Muscle layer of colon (tissue), 2 donors: ENCODE data around the gene GAN.
"Not testable (repeated sequence)": the region's sequence is repeated elsewhere in the genome, so short reads cannot be mapped to it uniquely, and the experiment has no call there.

Experiments used
- H3K27ac ChIP-seq: one replicate; pipeline ENCODE4 v1.7.0; 2013; ENCODE audit warnings: low read depth, mild to moderate bottlenecking, low read length, moderate library complexity
- H3K27me3 ChIP-seq, 2 donors: one replicate each; pipeline ENCODE4 v1.7.0; 2013; ENCODE audit warnings: low read length in 2 of 2, mild to moderate bottlenecking in 2 of 2; ENCODE audit not compliant: insufficient read depth in 2 of 2, control insufficient read depth in 1 of 2
- H3K36me3 ChIP-seq: one replicate; pipeline ENCODE4 v1.7.0; 2013; ENCODE audit warnings: mild to moderate bottlenecking, low read length; ENCODE audit not compliant: insufficient read depth
- H3K4me1 ChIP-seq: one replicate; pipeline ENCODE4 v1.7.0; 2013; ENCODE audit warnings: mild to moderate bottlenecking, low read length; ENCODE audit not compliant: insufficient read depth
- H3K4me3 ChIP-seq, 2 donors: one replicate each; pipeline ENCODE4 v1.7.0; 2013; ENCODE audit warnings: low read length in 2 of 2, low read depth in 1 of 2, mild to moderate bottlenecking in 1 of 2, moderate library complexity in 1 of 2
- H3K9ac ChIP-seq: one replicate; pipeline ENCODE4 v1.7.0; 2013; ENCODE audit warnings: low read length
- H3K9me3 ChIP-seq: one replicate; pipeline ENCODE4 v1.7.0; 2013; ENCODE audit warnings: mild to moderate bottlenecking, low read length
- donor health status: abdominal sarcoma.
- donor health status: Adenocarcinoma of cecum.

Gene GAN

DNA sequence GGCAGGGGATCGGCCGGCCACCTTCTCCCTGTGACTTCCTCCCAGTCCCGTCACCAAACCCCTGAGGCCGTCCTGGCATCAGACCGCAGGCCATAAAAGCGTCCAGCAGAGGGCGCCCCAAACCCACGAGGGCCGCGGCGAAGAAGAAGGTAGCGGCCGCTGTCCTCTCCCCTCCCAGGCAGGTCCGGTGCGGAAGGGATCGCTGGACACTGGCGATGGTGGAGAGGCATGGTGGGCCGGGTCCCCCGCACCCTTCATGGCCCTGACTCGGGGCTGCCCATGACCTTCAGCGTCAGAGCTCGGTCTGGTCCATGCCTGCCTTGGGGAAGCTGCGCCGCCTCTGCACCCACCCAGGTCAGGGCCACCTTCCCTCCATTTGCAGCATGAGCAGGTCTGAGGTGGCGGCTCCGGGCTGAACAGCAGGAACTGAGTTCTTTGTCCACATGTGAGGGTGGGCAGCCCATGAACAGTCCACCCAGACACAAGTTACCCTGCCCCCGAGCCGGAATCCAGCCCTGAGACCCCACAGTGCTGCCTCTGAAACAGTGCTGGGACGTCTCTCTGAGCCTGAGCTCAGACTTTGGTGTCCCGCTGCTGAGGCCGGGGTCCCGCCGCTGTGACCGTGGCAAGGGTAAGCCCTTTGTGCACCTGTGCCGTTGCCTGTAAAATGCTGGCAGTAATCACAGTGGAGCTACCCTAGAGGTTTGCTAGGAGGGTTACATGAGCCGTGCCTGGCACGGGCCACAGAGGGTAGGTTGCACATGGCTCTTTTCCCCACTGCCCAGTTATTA is 89.0 kb downstream of the GAN start:
- Histone ChIP-seq H3K27ac (no peak overlapping the region), H3K9me3 (no peaks in the 10 kb centered on the region), H3K4me1 (no peaks in the 10 kb centered on the region), H3K27me3 (no peaks in the 10 kb centered on the region), H3K4me3 (peak overlapping the region; percentile 24 to 49), H3K36me3 (no peaks in the 10 kb centered on the region), H3K9ac (no peak overlapping the region)

GRCh38 chr16:81405002-81405401 is 90.2 kb downstream of the GAN start:
- H3K4me3 ChIP-seq: not testable (repeated sequence)

DNA sequence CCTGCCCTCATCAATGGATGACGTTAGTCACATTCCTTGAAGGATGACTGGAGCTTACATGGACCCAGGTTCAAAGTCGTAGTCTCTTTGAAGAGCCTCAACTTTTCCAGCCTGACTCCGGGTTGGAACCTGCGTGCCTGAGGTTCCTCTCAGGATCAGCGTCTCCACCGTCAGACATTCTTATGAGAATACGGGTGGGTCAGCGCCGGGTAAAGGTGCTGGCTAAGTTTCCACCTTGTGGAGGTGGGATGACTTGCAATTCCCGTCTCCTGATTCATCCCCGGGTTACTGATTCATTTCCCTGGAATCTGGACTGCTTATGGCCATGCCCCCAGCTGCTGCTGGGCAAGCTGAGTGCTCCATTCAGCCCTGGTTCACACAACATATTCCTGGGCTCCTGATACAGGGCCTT is 90.9 kb downstream of the GAN start:
- Histone ChIP-seq H3K9me3 (no peaks in the 10 kb centered on the region), H3K36me3 (no peaks in the 10 kb centered on the region), H3K4me1 (no peaks in the 10 kb centered on the region), H3K4me3 (no peak overlapping the region), H3K27me3 (no peaks in the 10 kb centered on the region), H3K27ac (no peak overlapping the region), H3K9ac (no peak overlapping the region)

More at GRCh38 chr16:81405002-81405401, 90.2 kb downstream of the GAN start:
- H3K9me3 ChIP-seq, H3K36me3 ChIP-seq, H3K4me1 ChIP-seq, H3K9ac ChIP-seq, H3K27ac ChIP-seq, H3K27me3 ChIP-seq: not testable (repeated sequence)

DNA sequence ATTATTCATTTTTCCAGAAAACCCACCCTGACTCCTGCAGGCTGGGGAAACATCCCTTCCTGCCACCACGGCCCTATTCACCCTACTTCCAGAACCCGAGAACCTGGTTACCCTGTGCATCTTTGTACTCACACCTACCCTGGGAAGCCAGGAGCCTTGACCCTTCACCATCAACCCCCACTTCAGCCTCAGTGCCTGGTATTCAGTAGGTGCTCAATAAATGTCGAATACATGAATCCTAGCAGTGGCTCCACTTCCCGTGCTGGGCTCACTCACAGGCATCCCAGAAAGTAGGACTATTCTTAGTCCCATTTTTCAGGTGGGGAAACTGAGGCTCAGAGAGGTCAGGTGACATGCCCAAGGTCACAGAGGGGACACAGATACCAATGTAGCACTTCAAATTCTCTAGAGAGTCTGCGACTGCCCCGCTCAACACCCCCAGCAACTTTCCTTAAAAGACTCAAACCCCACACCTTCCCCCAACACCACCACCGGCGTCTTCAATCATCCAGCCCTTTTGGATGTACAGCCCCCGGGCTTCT is 93.7 kb downstream of the GAN start:
- H3K9me3 ChIP-seq: no peaks in the 10 kb centered on the region
- no peak overlapping the region for H3K4me3 ChIP-seq
- no peak overlapping the region for H3K27ac ChIP-seq
- no peaks in the 10 kb centered on the region for H3K27me3 ChIP-seq
- H3K9ac ChIP-seq: no peak overlapping the region
- no peaks in the 10 kb centered on the region for H3K4me1 ChIP-seq
- H3K36me3 ChIP-seq: no peaks in the 10 kb centered on the region

DNA sequence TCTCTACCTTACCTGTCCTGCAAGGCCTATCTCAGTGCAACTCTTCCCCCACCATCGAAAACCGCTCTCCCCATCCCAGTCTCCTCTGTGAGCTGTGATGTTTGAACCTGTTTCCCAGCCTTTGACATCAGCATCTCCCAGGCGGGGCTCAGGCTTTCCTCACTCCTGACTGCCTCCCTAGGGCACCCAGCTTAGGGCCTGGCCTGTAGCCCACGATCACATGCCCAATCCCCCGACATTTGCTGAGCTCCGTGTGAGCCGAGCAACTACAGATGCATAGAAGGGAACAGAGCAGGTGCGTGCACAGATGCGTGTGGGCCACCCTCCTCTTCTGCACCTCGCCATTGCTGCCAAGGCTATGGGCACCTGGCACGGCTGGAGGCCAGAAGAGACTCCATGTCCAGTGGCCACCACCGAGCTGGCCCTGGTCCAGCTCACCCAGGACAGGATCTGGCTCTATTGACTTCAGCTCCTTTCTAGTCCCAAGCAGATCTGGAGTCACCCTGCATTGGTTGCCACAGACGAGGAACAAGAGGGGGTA is 94.3 kb downstream of the GAN start:
- Histone ChIP-seq H3K36me3 (no peaks in the 10 kb centered on the region), H3K4me3 (no peak overlapping the region), H3K9ac (no peak overlapping the region), H3K27me3 (no peaks in the 10 kb centered on the region), H3K9me3 (no peaks in the 10 kb centered on the region), H3K4me1 (no peaks in the 10 kb centered on the region), H3K27ac (no peak overlapping the region)

GRCh38 chr16:81410643-81411293 is 96.0 kb downstream of the GAN start:
- H3K4me3 ChIP-seq: no peak overlapping the region
- H3K27me3 ChIP-seq: no peaks in the 10 kb centered on the region
- H3K9ac ChIP-seq: no peak overlapping the region
- no peaks in the 10 kb centered on the region for H3K36me3 ChIP-seq
- H3K27ac ChIP-seq: no peak overlapping the region
- H3K4me1 ChIP-seq: no peaks in the 10 kb centered on the region
- H3K9me3 ChIP-seq: no peaks in the 10 kb centered on the region

DNA sequence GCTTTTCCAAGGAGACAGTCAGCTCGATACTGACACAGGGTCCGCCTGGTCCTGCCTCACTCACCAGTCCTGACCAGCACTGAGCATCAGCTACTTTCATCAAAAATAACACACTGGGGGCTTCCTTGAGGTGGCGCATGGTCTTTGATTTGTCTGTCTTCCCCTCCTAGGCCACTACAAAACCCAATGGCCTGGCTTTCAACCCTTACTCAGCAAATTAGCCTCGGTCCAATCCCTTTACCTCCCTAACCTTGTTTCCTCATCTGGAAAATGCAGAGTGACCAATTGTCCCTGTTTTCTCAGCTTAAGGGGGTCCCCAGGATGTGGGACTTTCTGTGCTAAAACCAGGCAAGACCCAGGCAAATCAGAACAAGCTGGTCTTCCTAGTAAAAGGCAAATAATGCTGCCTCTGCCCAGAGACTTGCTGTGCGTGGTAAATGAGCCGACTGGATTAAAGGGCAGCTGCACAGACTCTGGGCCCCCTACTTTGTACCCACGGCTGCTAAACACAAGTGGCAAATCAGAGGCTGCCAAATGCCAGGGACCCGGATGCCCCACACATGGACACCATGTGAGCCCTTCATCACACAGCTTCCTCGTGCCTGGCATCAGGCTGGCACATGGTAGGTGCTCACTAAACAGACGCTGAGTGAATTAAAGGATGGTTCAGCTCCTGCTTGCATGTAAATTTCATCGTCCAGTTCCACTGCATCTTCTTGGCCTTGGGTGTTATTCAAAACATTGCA is 98.7 kb downstream of the GAN start:
- H3K27ac ChIP-seq: no peak overlapping the region

GRCh38 chr16:81415751-81416150 is 101.0 kb downstream of the GAN start:
- Histone ChIP-seq H3K9me3 (no peaks in the 10 kb centered on the region), H3K9ac (no peak overlapping the region), H3K4me3 (no peak overlapping the region), H3K27me3 (no peaks in the 10 kb centered on the region), H3K36me3 (no peaks in the 10 kb centered on the region), H3K27ac (no peak overlapping the region), H3K4me1 (no peaks in the 10 kb centered on the region)

More for the DNA sequence above, 98.7 kb downstream of the GAN start:
- no peak overlapping the region for H3K9ac ChIP-seq
- H3K4me1 ChIP-seq: no peaks in the 10 kb centered on the region
- H3K4me3 ChIP-seq: no peak overlapping the region
- no peaks in the 10 kb centered on the region for H3K9me3 ChIP-seq
- no peaks in the 10 kb centered on the region for H3K27me3 ChIP-seq
- no peaks in the 10 kb centered on the region for H3K36me3 ChIP-seq

- no peaks in the 10 kb centered on the region for H3K4me1 ChIP-seq
- H3K27me3 ChIP-seq: no peaks in the 10 kb centered on the region
- H3K4me3 ChIP-seq: no peak overlapping the region
- H3K9me3 ChIP-seq: no peaks in the 10 kb centered on the region
- H3K27ac ChIP-seq: no peak overlapping the region
- no peaks in the 10 kb centered on the region for H3K36me3 ChIP-seq
- no peak overlapping the region for H3K9ac ChIP-seq
Observed at GRCh38 chr16:81416749-81417148, 102.0 kb downstream of the GAN start.

DNA sequence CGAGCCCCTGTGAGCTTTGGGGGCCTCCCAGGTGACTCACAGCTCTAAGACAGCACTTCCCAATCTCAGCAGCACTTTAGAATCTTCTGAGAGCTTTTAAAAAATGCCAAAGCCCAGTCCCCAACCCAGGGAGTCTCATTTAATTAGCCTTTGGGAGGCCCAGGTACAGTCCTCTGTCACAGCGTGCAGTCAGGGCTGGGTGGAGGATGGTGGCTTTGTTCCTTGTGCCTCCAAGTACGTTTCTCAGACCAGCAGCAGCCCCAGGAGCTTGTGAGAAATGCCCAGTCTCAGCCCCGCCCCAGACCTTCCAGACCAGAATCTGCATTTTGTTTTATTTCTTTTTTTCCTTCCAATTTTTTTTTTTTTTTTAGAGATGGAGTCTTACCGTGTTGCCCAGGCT is 102.4 kb downstream of the GAN start:
- no peaks in the 10 kb centered on the region for H3K36me3 ChIP-seq
- no peaks in the 10 kb centered on the region for H3K27me3 ChIP-seq
- no peaks in the 10 kb centered on the region for H3K9me3 ChIP-seq
- no peak overlapping the region for H3K9ac ChIP-seq
- H3K27ac ChIP-seq: no peak overlapping the region
- no peak overlapping the region for H3K4me3 ChIP-seq
- H3K4me1 ChIP-seq: no peaks in the 10 kb centered on the region

DNA sequence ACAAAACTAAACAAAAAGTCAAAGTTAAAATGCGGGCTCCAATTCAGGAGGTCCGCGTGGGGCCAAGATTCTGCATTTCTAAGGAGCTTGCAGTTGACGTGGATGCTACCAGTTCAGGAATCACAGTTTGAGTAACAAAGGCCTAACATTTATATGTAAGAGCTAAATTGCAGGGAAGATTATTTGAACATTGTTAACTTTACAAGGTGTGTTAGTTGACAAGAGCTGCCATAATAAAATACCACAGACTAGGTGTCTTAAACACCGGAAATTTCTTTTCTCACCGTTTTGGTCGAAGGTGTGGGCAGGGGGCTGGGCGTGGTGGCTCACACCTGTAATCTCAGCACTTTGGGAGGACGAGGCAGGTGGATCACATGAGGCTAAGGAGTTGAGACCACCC is 105.0 kb downstream of the GAN start:
- no peaks in the 10 kb centered on the region for H3K27me3 ChIP-seq
- no peaks in the 10 kb centered on the region for H3K9me3 ChIP-seq
- H3K9ac ChIP-seq: no peak overlapping the region
- H3K36me3 ChIP-seq: no peaks in the 10 kb centered on the region
- H3K27ac ChIP-seq: no peak overlapping the region
- no peaks in the 10 kb centered on the region for H3K4me1 ChIP-seq
- H3K4me3 ChIP-seq: no peak overlapping the region
